ENCODE results near the gene STOX2. TPM values are rescaled to one million over a fixed set of nuclear protein-coding genes. Genes with fewer than 3 reads are reported as not detected.

STOX2 gene
- total and polyA plus RNA-seq, 10 of the 15 experiments (the other 5 are each of a cell fraction or from before 2014, with no cell fraction given) = 0.01 to 1.2 (median 0.18) TPM; not detected in 4

DNA sequence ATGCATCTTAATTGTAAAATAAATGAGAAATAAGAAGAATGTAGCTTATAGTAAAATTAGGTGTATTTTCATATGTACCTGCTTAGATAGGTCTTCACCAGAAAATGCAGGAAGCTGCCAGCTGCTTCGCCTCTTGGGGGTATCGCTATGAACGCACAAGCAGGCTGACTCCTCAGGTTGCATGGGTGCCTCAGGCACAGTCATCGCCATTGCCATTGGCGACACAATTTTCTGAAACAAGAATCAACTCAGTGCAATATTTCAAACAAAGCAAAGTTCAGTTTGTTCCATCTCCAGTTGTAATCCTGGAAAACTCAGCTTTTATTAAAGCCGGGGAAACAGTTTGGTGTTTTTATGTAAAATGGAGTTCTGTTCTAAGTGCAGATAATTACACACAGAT lies 29.7 kb downstream of the STOX2 start:
- no peak for TF ChIP-seq FOS (IDR thresholded peaks at IDR 0.05; ENCODE audit: borderline replicate concordance, extremely low read depth, insufficient read length)
- TF ChIP-seq ZNF207 (IDR thresholded peaks at IDR 0.05; ENCODE audit: borderline replicate concordance) = no peak
- TF ChIP-seq RAD51 (IDR thresholded peaks at IDR 0.05) = no peak
- no peak for TF ChIP-seq HDGF (IDR thresholded peaks at IDR 0.05)
- TF ChIP-seq YY1 (IDR thresholded peaks at IDR 0.05; ENCODE audit: low read depth, low read length) = no peak
- TF ChIP-seq SIX5 (IDR thresholded peaks at IDR 0.05; ENCODE audit: low read depth, low read length, severe bottlenecking) = no peak
- H3K9ac ChIP-seq (ENCODE audit: control insufficient read depth, insufficient read depth, low read length) = no peak overlapping the region
- H3K36me3 ChIP-seq (ENCODE audit: control insufficient read depth in 2 of 2, insufficient read depth in 2 of 2, low read length in 1 of 2) = no peaks in the 10 kb centered on the region
- intact Hi-C loops (cut with micrococcal nuclease; ENCODE audit: unreplicated experiment) = no loop called here
- BruUV-seq (replicated peaks) = no TSS peak
- no peak overlapping the region for H2AFZ ChIP-seq (ENCODE audit: control insufficient read depth, low read depth, low read length)
- in situ Hi-C loops (cut with MboI) = no loop called here
- no peak overlapping the region for H3K4me2 ChIP-seq (ENCODE audit: control insufficient read depth, insufficient read depth)
- ATAC-seq = no peak
- DNase-seq (ENCODE audit: low read depth, low spot score) = no peak
- H3K27me3 ChIP-seq (replicated peaks in 1 of 2; ENCODE audit: control insufficient read depth in 2 of 2, insufficient read depth in 2 of 2, low read length in 1 of 2) = no peaks in the 10 kb centered on the region
- ChIA-PET RAD21 (ENCODE audit: unreplicated experiment) (no interaction called here), CTCF (no interaction called here), POLR2A (no interaction called here), SMC1A (ENCODE audit: uncharacterized antibody, unreplicated experiment) (no interaction called here)
- 80% methylated on average over 6 of the region's 6 CpGs for WGBS (ENCODE audit: insufficient coverage, insufficient replicate concordance, low lambda C conversion rate, missing lambda C conversion rate)
- H3K79me2 ChIP-seq (ENCODE audit: control insufficient read depth, insufficient read depth, low read length) = no peaks in the 10 kb centered on the region
- no peaks in the 10 kb centered on the region for H3K9me3 ChIP-seq (replicated peaks; ENCODE audit: control insufficient read depth, insufficient read depth, low read length)
- H3K27ac ChIP-seq (ENCODE audit: control insufficient read depth, insufficient read depth) = no peak overlapping the region
- no peaks in the 10 kb centered on the region for H4K20me1 ChIP-seq (ENCODE audit: control insufficient read depth, insufficient read depth)
- H3K4me1 ChIP-seq (ENCODE audit: control insufficient read depth, insufficient read depth, low read length) = no peaks in the 10 kb centered on the region
- no peak overlapping the region for H3K4me3 ChIP-seq
- FAIRE-seq = no peak

DNA sequence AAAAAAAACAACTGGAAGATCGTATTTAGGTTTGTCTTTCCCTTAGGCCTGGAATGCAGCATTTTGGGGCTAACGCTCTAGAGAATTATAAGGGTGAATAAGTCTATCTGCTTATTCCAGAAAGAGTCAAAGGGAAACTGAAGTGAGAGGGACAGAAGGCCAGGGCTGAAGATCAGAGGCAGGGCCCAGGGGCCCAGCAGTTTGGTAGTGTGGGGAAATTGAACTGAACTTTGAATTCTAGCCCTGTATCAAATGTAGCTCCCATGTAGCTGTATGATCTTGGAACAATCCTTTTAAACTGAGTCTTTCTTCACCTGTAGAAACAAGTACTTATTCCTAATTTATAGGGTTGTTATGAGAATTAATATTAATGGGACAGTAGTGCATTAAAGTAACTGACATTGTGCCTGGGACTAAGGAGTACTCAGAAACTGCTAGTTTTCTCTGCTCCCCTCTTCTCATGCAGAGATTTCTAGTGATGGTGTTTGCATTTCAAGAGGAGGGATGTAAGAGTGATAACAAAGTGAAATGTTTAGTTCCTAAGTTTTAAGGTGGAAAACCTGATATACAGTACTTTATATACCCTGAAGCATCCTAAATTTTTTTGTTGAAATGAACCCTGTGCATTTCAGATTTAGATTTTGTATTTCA lies 30.4 kb downstream of the STOX2 start:
- Histone ChIP-seq H3K4me3 (no peak overlapping the region), H3K36me3 (ENCODE audit: control insufficient read depth in 2 of 2, insufficient read depth in 2 of 2, low read length in 1 of 2) (no peaks in the 10 kb centered on the region), H2AFZ (ENCODE audit: control insufficient read depth, low read depth, low read length) (no peak overlapping the region), H3K27ac (ENCODE audit: control insufficient read depth, insufficient read depth) (no peak overlapping the region), H3K9ac (ENCODE audit: control insufficient read depth, insufficient read depth, low read length) (no peak overlapping the region), H3K4me1 (ENCODE audit: control insufficient read depth, insufficient read depth, low read length) (no peaks in the 10 kb centered on the region), H3K4me2 (ENCODE audit: control insufficient read depth, insufficient read depth) (no peak overlapping the region), H3K27me3 (replicated peaks in 1 of 2; ENCODE audit: control insufficient read depth in 2 of 2, insufficient read depth in 2 of 2, low read length in 1 of 2) (no peaks in the 10 kb centered on the region), H3K79me2 (ENCODE audit: control insufficient read depth, insufficient read depth, low read length) (no peaks in the 10 kb centered on the region), H3K9me3 (replicated peaks; ENCODE audit: control insufficient read depth, insufficient read depth, low read length) (no peaks in the 10 kb centered on the region), H4K20me1 (ENCODE audit: control insufficient read depth, insufficient read depth) (no peaks in the 10 kb centered on the region)
- ChIA-PET SMC1A (ENCODE audit: uncharacterized antibody, unreplicated experiment) (no interaction called here), RAD21 (ENCODE audit: unreplicated experiment) (no interaction called here), CTCF (no interaction called here), POLR2A (no interaction called here)
- intact Hi-C loops (cut with micrococcal nuclease; ENCODE audit: unreplicated experiment) (no loop called here), in situ Hi-C loops (cut with MboI) (no loop called here)
- ATAC-seq (no peak), FAIRE-seq (no peak), DNase-seq (ENCODE audit: low read depth, low spot score) (no peak)
- BruUV-seq (replicated peaks) = no TSS peak
- WGBS (ENCODE audit: insufficient coverage, insufficient replicate concordance, low lambda C conversion rate, missing lambda C conversion rate) = 38% methylated on average over 2 of the region's 2 CpGs
- TF ChIP-seq ASH2L (IDR thresholded peaks at IDR 0.05; ENCODE audit: borderline replicate concordance, low read depth) = no peak

Data from GM12878 (cell line).